NB4 (cell line): Measurements from ENCODE around the gene MTHFD1L.
A peak's percentile ranks its signal among the peaks of the same experiment; 100 is the strongest.

ENCODE experiments used
- DNase-seq: peaks from one replicate; pipeline ENCODE4 v3.0.0; 2010; ENCODE audit warnings: low read depth
- H3K4me3 ChIP-seq: one replicate; pipeline ENCODE4 v1.5.1; 2011; ENCODE audit warnings: mild to moderate bottlenecking, low read depth, low read length, moderate library complexity
- MYC ChIP-seq: IDR thresholded peaks from 2 replicates; pipeline ENCODE4 v1.6.1; 2011; ENCODE audit warnings: low read depth, low read length
- POLR2A ChIP-seq: IDR thresholded peaks from 2 replicates; pipeline ENCODE4 v1.6.1; 2011; ENCODE audit warnings: mild to moderate bottlenecking; ENCODE audit not compliant: insufficient read length; ENCODE audit errors: extremely low read depth
- TF ChIP-seq, protein P1 (sequence below): IDR thresholded peaks from one replicate; pipeline ENCODE4 v1.5.1; 2012; ENCODE audit warnings: low read depth, low read length
- TF ChIP-seq, protein P2 (sequence below): IDR thresholded peaks from 2 replicates; pipeline ENCODE4 v1.6.1; 2011; ENCODE audit warnings: low read depth, low read length

Gene MTHFD1L

GRCh38 chr6:151012321-151013294 lies 147.1 kb downstream of the MTHFD1L start:
- TF ChIP-seq MYC: no peak
- TF ChIP-seq POLR2A: no peak
- TF ChIP-seq, protein P1, sequence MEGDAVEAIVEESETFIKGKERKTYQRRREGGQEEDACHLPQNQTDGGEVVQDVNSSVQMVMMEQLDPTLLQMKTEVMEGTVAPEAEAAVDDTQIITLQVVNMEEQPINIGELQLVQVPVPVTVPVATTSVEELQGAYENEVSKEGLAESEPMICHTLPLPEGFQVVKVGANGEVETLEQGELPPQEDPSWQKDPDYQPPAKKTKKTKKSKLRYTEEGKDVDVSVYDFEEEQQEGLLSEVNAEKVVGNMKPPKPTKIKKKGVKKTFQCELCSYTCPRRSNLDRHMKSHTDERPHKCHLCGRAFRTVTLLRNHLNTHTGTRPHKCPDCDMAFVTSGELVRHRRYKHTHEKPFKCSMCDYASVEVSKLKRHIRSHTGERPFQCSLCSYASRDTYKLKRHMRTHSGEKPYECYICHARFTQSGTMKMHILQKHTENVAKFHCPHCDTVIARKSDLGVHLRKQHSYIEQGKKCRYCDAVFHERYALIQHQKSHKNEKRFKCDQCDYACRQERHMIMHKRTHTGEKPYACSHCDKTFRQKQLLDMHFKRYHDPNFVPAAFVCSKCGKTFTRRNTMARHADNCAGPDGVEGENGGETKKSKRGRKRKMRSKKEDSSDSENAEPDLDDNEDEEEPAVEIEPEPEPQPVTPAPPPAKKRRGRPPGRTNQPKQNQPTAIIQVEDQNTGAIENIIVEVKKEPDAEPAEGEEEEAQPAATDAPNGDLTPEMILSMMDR: no peak
- TF ChIP-seq, protein P2, sequence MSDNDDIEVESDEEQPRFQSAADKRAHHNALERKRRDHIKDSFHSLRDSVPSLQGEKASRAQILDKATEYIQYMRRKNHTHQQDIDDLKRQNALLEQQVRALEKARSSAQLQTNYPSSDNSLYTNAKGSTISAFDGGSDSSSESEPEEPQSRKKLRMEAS: no peak
- no peak for DNase-seq
- H3K4me3 ChIP-seq: no peak overlapping the region

DNA sequence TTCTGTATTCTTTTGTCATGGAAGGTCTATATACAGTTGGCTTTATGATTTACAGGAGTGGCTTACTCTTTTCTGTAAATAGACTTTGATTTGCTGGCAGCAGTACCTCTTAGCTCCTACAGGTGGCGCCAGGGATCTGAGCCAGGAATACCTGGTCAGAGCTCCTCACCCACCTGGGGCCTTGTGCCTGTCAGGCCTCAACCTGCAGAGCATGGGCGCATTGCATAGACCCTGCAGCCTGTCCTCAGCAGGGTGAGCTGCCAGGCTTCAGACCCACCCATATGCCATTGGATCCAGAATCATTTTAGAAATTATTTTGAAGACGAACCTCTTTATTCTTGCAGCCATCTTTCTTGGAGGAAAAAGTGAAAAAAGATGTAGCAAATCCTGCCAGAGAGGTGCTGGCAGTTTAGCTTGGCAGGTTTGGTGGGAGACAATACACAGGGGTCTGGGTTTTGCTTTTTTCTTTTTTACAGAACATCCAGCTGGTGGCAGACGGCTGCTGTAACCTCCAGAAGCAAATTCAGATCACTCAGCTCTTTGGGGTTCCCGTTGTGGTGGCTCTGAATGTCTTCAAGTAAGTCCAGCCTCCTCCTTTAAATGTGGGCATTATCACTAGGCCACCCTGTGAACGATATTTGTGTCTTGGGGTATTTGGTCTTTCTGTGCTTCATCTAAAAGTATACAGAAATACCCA lies 149.1 kb downstream of the MTHFD1L start:
- peak; percentile 61 for DNase-seq
- H3K4me3 ChIP-seq: no peak overlapping the region

GRCh38 chr6:151015101-151015700 lies 149.7 kb downstream of the MTHFD1L start:
- TF ChIP-seq, protein P2: no peak
- TF ChIP-seq MYC (no peak), POLR2A (no peak)
- H3K4me3 ChIP-seq: no peak overlapping the region
- no peak for DNase-seq

More for the DNA sequence above, 149.1 kb downstream of the MTHFD1L start:
- TF ChIP-seq, protein P2: no peak
- no peak for TF ChIP-seq MYC
- TF ChIP-seq, protein P1: peak; percentile 92

DNA sequence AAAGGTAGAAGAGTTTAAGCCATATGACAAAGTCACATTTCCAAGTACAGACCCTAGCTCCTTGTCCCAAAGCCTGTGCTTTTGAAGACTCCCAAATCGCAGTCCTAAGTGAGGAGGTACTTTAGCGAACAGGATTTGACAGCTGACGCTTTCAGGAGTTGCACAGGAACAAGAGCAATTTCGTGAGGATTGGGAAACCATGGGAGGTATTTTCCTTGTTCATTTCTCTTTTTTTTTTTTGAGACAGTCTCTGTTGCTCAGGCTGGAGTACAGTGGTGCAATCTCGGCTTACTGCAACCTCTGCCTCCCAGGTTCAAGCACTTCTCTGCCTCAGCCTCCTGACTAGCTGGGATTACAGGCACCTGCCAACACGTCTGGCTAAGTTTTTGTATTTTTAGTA lies 150.6 kb downstream of the MTHFD1L start:
- DNase-seq: no peak
- no peak overlapping the region for H3K4me3 ChIP-seq
- TF ChIP-seq MYC: no peak

DNA sequence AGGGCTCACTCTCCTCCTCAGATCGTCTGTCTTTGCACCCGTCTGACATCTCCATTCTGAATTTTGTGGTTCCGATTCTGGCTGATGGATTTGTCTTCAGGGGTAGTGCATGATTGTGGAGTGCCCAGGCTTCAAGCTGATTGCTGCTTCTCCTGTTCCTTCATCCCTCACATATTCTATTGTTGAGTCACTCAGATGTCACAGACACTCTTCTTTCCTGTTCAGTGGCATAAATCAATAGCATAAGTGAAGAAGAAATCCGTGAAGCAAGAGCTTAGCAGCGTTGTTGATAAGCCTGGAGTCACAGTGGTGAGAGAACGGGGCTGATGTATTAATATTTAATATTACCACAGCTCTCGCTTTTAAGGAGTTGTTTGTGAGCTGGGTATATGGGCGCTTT lies 152.5 kb downstream of the MTHFD1L start:
- TF ChIP-seq, protein P2: no peak
- TF ChIP-seq POLR2A: no peak
- TF ChIP-seq, protein P1: no peak
- no peak for TF ChIP-seq MYC
- DNase-seq: no peak
- H3K4me3 ChIP-seq: no peak overlapping the region

DNA sequence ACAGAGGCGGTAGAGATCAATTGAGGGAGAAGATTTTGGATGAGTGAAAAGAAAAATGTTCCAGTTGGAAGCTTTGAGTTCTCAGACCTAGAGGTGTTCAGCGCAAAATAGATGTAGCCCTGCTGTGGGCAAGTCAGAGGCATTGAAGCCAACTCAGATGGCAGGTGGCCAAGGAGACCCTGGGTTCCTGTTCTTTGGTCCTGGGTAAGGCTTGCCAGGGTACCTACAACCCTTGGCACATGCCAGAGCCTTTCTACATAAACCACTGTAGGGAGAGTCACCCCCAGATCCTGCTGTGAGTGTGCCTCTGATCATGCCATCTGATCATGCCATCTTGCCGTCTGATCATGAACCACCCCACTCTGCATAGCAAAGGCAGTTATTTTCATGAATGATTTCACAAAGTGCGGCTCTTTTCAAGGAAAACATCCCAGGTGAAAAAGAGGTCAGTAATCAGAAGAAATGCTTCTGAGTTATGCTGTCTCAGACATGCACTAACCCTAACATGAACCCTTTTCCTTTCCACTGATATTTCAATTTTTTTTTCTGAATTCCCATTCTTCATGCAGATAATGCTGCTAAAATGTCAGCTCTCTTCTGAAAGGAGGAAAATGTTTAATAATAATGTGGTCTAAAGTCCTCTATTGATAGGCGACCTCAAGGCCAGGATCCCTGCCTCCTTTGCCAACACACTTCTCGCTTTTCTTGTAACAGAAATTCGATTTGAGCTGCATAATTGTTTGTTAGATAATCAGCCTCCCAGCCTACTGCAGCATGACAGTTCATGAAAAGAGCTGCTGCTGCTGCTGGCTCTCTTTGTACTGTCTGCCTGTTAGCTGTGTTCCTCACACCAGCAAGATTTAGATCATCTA lies 153.6 kb downstream of the MTHFD1L start:
- no peak for DNase-seq
- no peak overlapping the region for H3K4me3 ChIP-seq
- TF ChIP-seq, protein P1: no peak
- TF ChIP-seq POLR2A (no peak), MYC (no peak)
- TF ChIP-seq, protein P2: no peak
